Hypothalamus (tissue), 51 donors: ENCODE data around the gene POU3F2.

Source experiments
- DNase-seq, 51 donors: peaks; one replicate each; lab custom pipeline; 2025; lab: John Stamatoyannopoulos, UW

POU3F2 gene

GRCh38 chr6:98828941-98829411 lies 5.4 kb upstream of the POU3F2 start:
- no peak for DNase-seq

- no peak for DNase-seq
Measured at GRCh38 chr6:98830146-98830545, 4.2 kb upstream of the POU3F2 start.

GRCh38 chr6:98831057-98831958 lies 3.1 kb upstream of the POU3F2 start:
- peak in 25 of 51 donors; percentile 19 to 66 (median 43) for DNase-seq

GRCh38 chr6:98831959-98832283 lies 2.5 kb upstream of the POU3F2 start:
- no peak for DNase-seq

GRCh38 chr6:98832284-98833056 lies 1.9 kb upstream of the POU3F2 start:
- DNase-seq: peak in 40 of 51 donors; percentile 33 to 92 (median 79)

GRCh38 chr6:98833057-98833306 lies 1.4 kb upstream of the POU3F2 start:
- peak in 25 of 51 donors; percentile 33 to 82 (median 68) for DNase-seq

GRCh38 chr6:98833307-98834059 lies 891 bp upstream of the POU3F2 start:
- peak in 25 of 51 donors; percentile 37 to 89 (median 66) for DNase-seq

- peak in 8 of 51 donors; percentile 28 to 71 (median 53) for DNase-seq
Measured at GRCh38 chr6:98835149-98836024, 1.0 kb downstream of the POU3F2 start.

GRCh38 chr6:98836025-98836961 lies 1.9 kb downstream of the POU3F2 start:
- peak in 37 of 51 donors; percentile 14 to 84 (median 64) for DNase-seq

GRCh38 chr6:98836962-98837944 lies 2.9 kb downstream of the POU3F2 start:
- DNase-seq: peak in 1 of 51 donors; percentile 62

- peak in 2 of 51 donors; percentile 2 to 24 for DNase-seq
Measured at GRCh38 chr6:98838032-98838431, 3.7 kb downstream of the POU3F2 start.

- no peak for DNase-seq
Measured at GRCh38 chr6:98838975-98839374, 4.6 kb downstream of the POU3F2 start.

GRCh38 chr6:98839781-98840361 lies 5.5 kb downstream of the POU3F2 start:
- DNase-seq: peak in 18 of 51 donors; percentile 10 to 78 (median 46)

- DNase-seq: peak in 1 of 51 donors; percentile 53
Measured at GRCh38 chr6:98840385-98840784, 6.0 kb downstream of the POU3F2 start.

- peak in 1 of 51 donors; percentile 20 for DNase-seq
Measured at GRCh38 chr6:98840996-98841513, 6.7 kb downstream of the POU3F2 start.

GRCh38 chr6:98841621-98842341 lies 7.4 kb downstream of the POU3F2 start:
- DNase-seq: peak in 2 of 51 donors; percentile 2 to 65
